Fibroblast of lung (primary cell): ENCODE results near the gene LDLRAD4. TPM values are rescaled to one million over a fixed set of nuclear protein-coding genes. Genes with fewer than 3 reads are reported as not detected.

Experiments
- DNase-seq, 2 donors: peaks; one replicate each; pipeline versions ENCODE4 v3.0.0 to v3.0.0-alpha.2; 2010; ENCODE audit warnings: low read depth in 2 of 2
- H2AFZ ChIP-seq: 2 replicates; pipeline ENCODE4 v1.5.1; 2012; ENCODE audit warnings: low read length, control low read depth, inconsistent platforms
- H3K27ac ChIP-seq: 2 replicates; pipeline ENCODE4 v1.5.1; 2011; ENCODE audit warnings: low read length, control low read depth; ENCODE audit not compliant: insufficient read depth
- H3K27me3 ChIP-seq: 2 replicates; pipeline ENCODE4 v1.5.1; 2011; ENCODE audit warnings: mild to moderate bottlenecking, low read length; ENCODE audit not compliant: control insufficient read depth, insufficient read depth
- H3K36me3 ChIP-seq: 2 replicates; pipeline ENCODE4 v1.5.1; 2011; ENCODE audit warnings: low read length; ENCODE audit not compliant: control insufficient read depth, insufficient read depth
- H3K4me1 ChIP-seq: 2 replicates; pipeline ENCODE4 v1.5.1; 2011; ENCODE audit warnings: low read length; ENCODE audit not compliant: control insufficient read depth, insufficient read depth; ENCODE audit errors: extremely low read depth
- H3K4me2 ChIP-seq: 2 replicates; pipeline ENCODE4 v1.5.1; 2011; ENCODE audit warnings: low read length, control low read depth; ENCODE audit not compliant: insufficient read depth; ENCODE audit errors: extremely low read depth
- H3K4me3 ChIP-seq, 4 experiments: fragments of 200-600 bp in 1 of 4; sonication (generic) in 1 of 4; replicated peaks in 1 of 4; 2 replicates each; pipeline ENCODE4 v1.5.1; 2011 to 2016; ENCODE audit warnings: low read length in 4 of 4, low read depth in 3 of 4, mild to moderate bottlenecking in 3 of 4, control low read depth in 2 of 4, inconsistent platforms in 1 of 4, mixed read lengths in 1 of 4; ENCODE audit not compliant: insufficient read depth in 1 of 4; ENCODE audit errors: control extremely low read depth in 1 of 4
- H3K79me2 ChIP-seq: 2 replicates; pipeline ENCODE4 v1.5.1; 2012; ENCODE audit warnings: mild to moderate bottlenecking, low read length, inconsistent platforms; ENCODE audit not compliant: control insufficient read depth, insufficient read depth
- H3K9ac ChIP-seq: 2 replicates; pipeline ENCODE4 v1.5.1; 2011; ENCODE audit warnings: mild to moderate bottlenecking, low read length, control low read depth; ENCODE audit not compliant: insufficient read depth
- H3K9me3 ChIP-seq: 2 replicates; pipeline ENCODE4 v1.5.1; 2012; ENCODE audit warnings: low read depth, low read length; ENCODE audit not compliant: control insufficient read depth, insufficient read depth
- H4K20me1 ChIP-seq: 2 replicates; pipeline ENCODE4 v1.5.1; 2011; ENCODE audit warnings: low read length; ENCODE audit not compliant: control insufficient read depth, insufficient read depth; ENCODE audit errors: extremely low read depth
- EZH2 ChIP-seq: IDR thresholded peaks from 2 replicates; pipeline ENCODE4 v1.5.1; 2012; ENCODE audit warnings: low read length, control low read depth, mild to moderate bottlenecking; ENCODE audit errors: missing control alignments
- polyA plus RNA-seq, 2 donors: library from polyadenylated mRNA; depleted of rRNA in 1 of 2; stranded (reverse) in 1 of 2; unstranded in 1 of 2; fragments of >200 nt; gene quantifications; 2 replicates each; pipeline ENCODE4 v1.2.1, GENCODE V29; 2011 to 2012; ENCODE audit warnings: missing spikeins in 1 of 2
- total RNA-seq: library from RNA; depleted of rRNA; stranded (reverse); fragments of >200 nt; gene quantifications from 2 replicates; pipeline ENCODE4 v1.2.1, GENCODE V29; 2014
- TF ChIP-seq, protein P1 (sequence below), 2 donors: IDR thresholded peaks in 1 of 2; conservative IDR thresholded peaks in 1 of 2; 1 replicate in 1 of 2; 2 replicates in 1 of 2; pipeline ENCODE4 v1.5.1; 2011 to 2012; ENCODE audit warnings: low read length in 2 of 2, control low read depth in 1 of 2, inconsistent platforms in 1 of 2, low read depth in 1 of 2, mild to moderate bottlenecking in 1 of 2

Gene LDLRAD4
- total and polyA plus RNA-seq, 2 donors (not counting 1 experiment from before 2014, with no cell fraction given), result not detected

DNA sequence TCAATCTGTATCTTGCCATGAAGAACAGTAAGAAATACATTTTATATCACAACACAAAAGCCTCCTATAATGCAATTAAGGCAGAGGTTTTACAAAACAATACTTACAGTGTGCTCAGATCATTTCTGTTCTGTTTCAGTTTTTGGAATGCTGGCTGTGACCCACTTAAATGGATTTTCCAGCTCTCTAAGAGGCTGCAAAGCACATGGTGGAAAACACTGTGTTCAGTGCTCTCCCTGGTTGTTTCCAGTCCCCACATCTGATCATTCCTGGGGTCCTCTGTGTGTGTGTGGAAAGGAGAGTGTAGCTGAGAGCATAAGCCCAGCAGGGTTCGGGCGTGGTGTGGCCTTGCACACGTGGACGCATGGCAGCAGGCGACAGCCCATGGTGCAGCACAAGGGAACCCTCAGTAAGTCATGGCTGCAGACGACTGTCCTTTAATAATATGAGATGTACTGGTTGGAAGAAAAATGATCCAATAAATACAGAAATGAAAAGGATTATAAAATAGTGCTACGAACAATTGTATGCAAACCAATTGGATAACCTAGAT, 412.2 kb downstream of the LDLRAD4 start:
- Histone ChIP-seq H3K79me2 (no peaks in the 10 kb centered on the region), H3K9me3 (no peaks in the 10 kb centered on the region), H4K20me1 (no peaks in the 10 kb centered on the region)

DNA sequence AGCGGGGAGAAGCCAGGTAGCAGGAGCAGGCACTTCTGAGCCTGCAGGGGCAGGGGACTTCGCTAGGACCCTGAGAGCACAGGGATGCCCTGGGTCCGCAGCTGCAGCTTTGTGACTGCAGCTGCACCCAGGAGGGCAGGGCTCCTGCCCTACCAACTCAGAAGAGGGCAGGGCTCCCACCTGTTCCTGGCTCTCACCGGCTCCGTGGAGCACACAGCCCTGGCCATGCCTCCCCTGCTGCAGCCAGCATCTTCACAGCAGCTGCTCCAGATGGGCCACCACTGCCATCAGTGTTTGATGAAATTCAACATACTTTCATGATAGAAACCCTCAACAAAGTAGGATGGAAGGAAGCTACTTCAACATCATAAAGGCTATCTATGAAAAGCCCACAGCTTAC, 415.1 kb downstream of the LDLRAD4 start:
- TF ChIP-seq EZH2, result no peak
- TF ChIP-seq, protein P1, sequence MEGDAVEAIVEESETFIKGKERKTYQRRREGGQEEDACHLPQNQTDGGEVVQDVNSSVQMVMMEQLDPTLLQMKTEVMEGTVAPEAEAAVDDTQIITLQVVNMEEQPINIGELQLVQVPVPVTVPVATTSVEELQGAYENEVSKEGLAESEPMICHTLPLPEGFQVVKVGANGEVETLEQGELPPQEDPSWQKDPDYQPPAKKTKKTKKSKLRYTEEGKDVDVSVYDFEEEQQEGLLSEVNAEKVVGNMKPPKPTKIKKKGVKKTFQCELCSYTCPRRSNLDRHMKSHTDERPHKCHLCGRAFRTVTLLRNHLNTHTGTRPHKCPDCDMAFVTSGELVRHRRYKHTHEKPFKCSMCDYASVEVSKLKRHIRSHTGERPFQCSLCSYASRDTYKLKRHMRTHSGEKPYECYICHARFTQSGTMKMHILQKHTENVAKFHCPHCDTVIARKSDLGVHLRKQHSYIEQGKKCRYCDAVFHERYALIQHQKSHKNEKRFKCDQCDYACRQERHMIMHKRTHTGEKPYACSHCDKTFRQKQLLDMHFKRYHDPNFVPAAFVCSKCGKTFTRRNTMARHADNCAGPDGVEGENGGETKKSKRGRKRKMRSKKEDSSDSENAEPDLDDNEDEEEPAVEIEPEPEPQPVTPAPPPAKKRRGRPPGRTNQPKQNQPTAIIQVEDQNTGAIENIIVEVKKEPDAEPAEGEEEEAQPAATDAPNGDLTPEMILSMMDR (conservative IDR thresholded peaks at IDR 0.05 in 1 of 2, IDR thresholded peaks at IDR 0.05 in 1 of 2; ENCODE audit: low read depth in 1 of 2, low read length in 2 of 2), result no peak
- no peaks in the 10 kb centered on the region for H4K20me1 ChIP-seq
- no peak overlapping the region for H2AFZ ChIP-seq
- no peak for DNase-seq
- no peaks in the 10 kb centered on the region for H3K79me2 ChIP-seq
- no peaks in the 10 kb centered on the region for H3K4me1 ChIP-seq
- no peaks in the 10 kb centered on the region for H3K9me3 ChIP-seq
- no peak overlapping the region for H3K9ac ChIP-seq
- H3K4me2 ChIP-seq, result no peak overlapping the region
- H3K36me3 ChIP-seq, result no peaks in the 10 kb centered on the region
- H3K4me3 ChIP-seq, result no peak overlapping the region
- no peaks in the 10 kb centered on the region for H3K27me3 ChIP-seq
- no peak overlapping the region for H3K27ac ChIP-seq

More for the DNA sequence above, 412.2 kb downstream of the LDLRAD4 start:
- Histone ChIP-seq H3K4me3 (no peak overlapping the region), H3K36me3 (no peaks in the 10 kb centered on the region), H3K27me3 (no peaks in the 10 kb centered on the region), H3K9ac (no peak overlapping the region), H3K27ac (no peak overlapping the region), H3K4me1 (no peaks in the 10 kb centered on the region), H3K4me2 (no peak overlapping the region), H2AFZ (no peak overlapping the region)
- DNase-seq, result no peak
- TF ChIP-seq EZH2, result no peak
- TF ChIP-seq, protein P1 (conservative IDR thresholded peaks at IDR 0.05 in 1 of 2, IDR thresholded peaks at IDR 0.05 in 1 of 2; ENCODE audit: low read depth in 1 of 2, low read length in 2 of 2), result no peak

DNA sequence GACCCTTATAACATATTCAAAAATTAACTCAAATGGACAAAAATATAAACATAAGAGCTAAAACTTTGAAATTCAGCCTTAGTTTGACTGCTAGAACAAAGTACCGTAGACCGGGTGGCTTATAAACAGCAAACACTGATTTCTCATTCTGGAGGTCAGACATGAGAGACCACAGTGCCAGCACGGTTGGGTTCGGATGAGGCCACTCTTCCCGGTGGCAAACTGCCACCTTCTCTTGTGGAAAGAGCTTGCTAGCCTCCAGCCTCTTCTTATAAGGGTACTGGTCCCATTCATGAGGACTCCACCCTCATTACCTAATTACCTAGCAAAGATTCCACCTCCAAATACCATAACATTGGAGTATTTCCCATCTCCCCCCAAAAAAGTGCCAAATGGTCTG, 416.5 kb downstream of the LDLRAD4 start:
- H3K27me3 ChIP-seq, result no peaks in the 10 kb centered on the region
- H3K27ac ChIP-seq, result no peak overlapping the region
- H2AFZ ChIP-seq, result no peak overlapping the region
- H3K4me2 ChIP-seq, result no peak overlapping the region
- DNase-seq, result no peak
- no peak overlapping the region for H3K4me3 ChIP-seq
- no peaks in the 10 kb centered on the region for H3K9me3 ChIP-seq
- H3K36me3 ChIP-seq, result no peaks in the 10 kb centered on the region
- no peaks in the 10 kb centered on the region for H4K20me1 ChIP-seq
- H3K9ac ChIP-seq, result no peak overlapping the region
- no peaks in the 10 kb centered on the region for H3K4me1 ChIP-seq
- TF ChIP-seq, protein P1 (conservative IDR thresholded peaks at IDR 0.05 in 1 of 2, IDR thresholded peaks at IDR 0.05 in 1 of 2; ENCODE audit: low read depth in 1 of 2, low read length in 2 of 2), result no peak
- no peak for TF ChIP-seq EZH2
- H3K79me2 ChIP-seq, result no peaks in the 10 kb centered on the region
